ENCODE measurements around the gene ZGLP1.
"Not testable (repeated sequence)": the region's sequence is repeated elsewhere in the genome, so short reads cannot be mapped to it uniquely, and the experiment has no call there.

ZGLP1 gene

DNA sequence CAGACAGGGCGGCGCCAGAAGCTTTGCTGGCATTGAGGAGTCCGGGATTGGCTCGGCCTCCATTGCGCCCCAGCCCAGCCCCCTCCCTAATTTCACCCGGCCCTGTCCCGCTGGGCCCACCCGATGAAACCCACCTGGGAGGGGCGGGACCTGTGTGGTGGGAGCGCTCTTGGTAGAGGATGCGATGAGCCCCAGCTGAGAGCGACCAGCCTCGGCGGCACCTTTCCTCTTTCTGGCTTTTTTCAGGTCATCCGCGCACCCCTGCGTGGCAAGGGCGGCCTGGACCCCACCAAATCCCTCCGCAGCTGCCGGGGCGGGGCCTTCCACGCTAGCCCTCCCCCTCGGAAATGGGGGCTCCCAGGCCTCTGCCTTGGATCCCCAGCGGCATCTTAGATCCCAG lies at the start of gene ZGLP1:
ZGLP1 (minus strand) TSS at position 393 of the 400 bp plus-strand sequence.
- no peak within 1 kb of the TSS for H3K4me3 ChIP-seq
- no peak within 1 kb of the TSS for H3K27ac ChIP-seq

GRCh38 chr19:10356431-10356830 lies 46.8 kb upstream of the ZGLP1 start:
- H3K27ac ChIP-seq, result no peak overlapping the region
- H3K4me3 ChIP-seq, result no peak overlapping the region

DNA sequence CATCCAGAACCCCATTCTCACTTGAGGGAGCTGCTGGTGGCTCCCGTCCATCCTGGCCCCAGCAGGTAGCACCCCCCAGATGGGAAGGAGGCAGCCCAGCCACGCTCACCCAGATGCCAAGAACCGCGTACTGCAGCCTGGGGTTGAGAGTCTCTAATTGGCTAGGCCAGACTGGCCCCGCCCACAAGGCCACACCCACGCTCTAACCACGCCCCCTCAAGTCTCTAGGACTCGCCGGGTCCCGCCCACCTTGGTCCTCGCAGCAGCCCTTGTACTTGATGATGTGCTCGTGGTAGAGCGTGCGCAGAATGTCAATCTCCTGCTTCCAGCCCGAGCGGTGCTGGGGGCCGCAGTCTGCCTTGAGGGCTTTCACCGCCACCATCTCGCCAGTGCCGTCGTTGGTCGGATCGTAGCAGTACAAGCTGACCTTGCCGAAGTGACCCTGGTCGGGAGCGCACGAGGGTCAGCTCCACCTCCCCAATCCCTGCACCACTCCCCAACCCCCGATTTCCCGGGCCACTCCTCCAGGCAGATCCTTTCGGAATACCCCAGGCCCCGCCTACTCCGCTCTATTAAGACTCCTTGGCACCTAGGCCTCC lies 44.3 kb upstream of the ZGLP1 start:
- H3K4me3 ChIP-seq, result no peak overlapping the region
- no peak overlapping the region for H3K27ac ChIP-seq

DNA sequence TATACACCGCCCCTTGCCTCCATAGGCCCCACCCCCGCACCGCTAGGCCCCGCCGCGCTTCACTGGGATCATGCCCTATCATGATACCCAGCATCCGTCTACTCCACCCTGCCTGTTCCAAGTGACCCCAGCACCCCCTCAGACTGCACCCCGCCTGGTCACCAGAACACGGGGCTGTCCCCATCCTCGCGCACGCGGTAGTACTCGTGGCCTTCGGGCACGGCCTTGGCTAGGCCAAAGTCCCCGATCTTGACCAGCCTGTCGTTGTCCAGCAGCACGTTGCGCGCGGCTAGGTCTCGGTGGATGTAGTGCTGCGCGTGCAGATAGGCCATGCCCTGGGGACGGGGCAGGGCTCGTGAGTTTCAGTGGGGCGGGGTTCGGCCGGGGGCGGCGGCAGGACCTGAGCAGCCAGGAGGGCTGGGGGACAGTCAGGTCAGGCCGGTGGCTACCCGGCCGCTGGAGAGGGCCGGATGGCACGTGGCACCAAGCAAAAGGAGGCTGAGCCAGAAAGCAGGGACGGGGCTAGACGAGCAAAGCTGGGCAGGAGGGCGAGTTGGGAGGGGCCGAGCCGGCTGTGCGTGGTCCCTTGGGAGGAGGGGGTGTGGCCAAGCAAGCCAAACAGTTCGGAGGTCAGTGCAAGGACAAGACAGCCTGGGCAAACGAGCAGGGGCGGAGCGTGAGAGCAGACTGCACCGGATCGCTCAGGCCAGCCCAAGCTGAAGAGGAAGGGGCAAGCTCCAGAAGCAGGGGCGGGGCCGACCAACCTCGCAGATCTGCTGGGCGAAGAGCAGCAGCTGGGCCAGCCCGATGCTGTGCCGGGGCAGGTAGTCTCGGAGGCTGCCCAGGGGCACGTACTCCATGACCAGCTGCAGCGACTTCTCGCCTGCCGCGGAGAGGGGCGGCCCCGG lies 43.4 kb upstream of the ZGLP1 start:
- H3K27ac ChIP-seq, result no peak overlapping the region
- H3K4me3 ChIP-seq, result no peak overlapping the region

- peak overlapping the region in 6 of 21 experiments; percentile 2 to 40 (median 22) for H3K27ac ChIP-seq
Observed at GRCh38 chr19:10346509-10346908, 36.9 kb upstream of the ZGLP1 start.

GRCh38 chr19:10344780-10345179 lies 35.2 kb upstream of the ZGLP1 start:
- H3K27ac ChIP-seq, result no peak overlapping the region
- no peak overlapping the region for H3K4me3 ChIP-seq

More at GRCh38 chr19:10346509-10346908, 36.9 kb upstream of the ZGLP1 start:
- no peak overlapping the region for H3K4me3 ChIP-seq

GRCh38 chr19:10343495-10343894 lies 33.9 kb upstream of the ZGLP1 start:
- Histone ChIP-seq H3K27ac (no peak overlapping the region), H3K4me3 (no peak overlapping the region)

DNA sequence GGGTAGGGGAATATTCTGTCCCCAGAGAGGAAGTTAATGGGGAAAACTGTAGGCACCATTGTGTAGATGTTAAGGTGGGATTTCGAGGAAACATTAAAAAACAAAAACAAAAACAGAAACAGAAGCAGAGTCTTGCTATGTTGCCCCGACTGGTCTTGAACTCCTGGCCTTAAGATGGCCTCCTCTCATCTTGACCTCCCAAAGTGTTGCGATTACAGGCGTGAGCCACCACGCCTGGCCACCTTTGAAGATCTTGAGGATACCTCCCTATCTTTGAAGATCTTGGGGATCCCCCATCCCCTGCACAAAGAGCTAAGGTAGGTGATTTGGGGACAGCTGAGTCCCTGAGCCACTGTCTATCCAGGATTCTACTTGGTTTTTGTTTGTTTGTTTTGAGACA lies 30.4 kb upstream of the ZGLP1 start:
- Histone ChIP-seq H3K27ac (peak overlapping the region in 11 of 21 experiments; percentile 36 to 91 (median 71)), H3K4me3 (no peak overlapping the region)

GRCh38 chr19:10339380-10339960 lies 29.9 kb upstream of the ZGLP1 start, which contains the start of gene ICAM3:
TSS of gene ICAM3 (minus strand) at chr19:10339624. CDS start at chr19:10339614, 10 bp downstream.
- peak within 1 kb of the TSS in 15 of 21 experiments; percentile 11 to 91 (median 64) for H3K27ac ChIP-seq
- peak within 1 kb of the TSS; percentile 11 to 31 (median 25) for H3K4me3 ChIP-seq

DNA sequence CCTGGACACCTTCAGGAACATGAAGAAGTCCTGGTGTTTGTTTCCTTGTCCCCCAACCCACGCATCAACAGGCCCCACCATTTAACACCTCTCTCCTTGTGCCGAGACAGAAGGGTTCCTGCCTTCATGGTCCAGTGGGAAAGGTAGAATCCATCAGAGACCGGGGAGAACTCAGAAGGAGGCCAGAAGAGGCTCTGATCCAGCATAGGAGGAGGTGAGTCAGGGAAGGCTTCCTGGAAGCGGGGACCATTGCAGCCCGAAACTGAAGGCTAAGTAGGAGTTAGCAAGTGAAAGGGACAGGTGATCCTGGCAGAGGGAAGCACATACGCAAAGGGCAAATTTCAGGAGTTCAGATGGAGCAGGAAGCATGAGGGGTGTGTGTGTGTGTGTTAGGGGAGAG lies 29.3 kb upstream of the ZGLP1 start:
- peak overlapping the region in 15 of 21 experiments; percentile 11 to 91 (median 64) for H3K27ac ChIP-seq
- peak overlapping the region; percentile 11 to 31 (median 25) for H3K4me3 ChIP-seq

DNA sequence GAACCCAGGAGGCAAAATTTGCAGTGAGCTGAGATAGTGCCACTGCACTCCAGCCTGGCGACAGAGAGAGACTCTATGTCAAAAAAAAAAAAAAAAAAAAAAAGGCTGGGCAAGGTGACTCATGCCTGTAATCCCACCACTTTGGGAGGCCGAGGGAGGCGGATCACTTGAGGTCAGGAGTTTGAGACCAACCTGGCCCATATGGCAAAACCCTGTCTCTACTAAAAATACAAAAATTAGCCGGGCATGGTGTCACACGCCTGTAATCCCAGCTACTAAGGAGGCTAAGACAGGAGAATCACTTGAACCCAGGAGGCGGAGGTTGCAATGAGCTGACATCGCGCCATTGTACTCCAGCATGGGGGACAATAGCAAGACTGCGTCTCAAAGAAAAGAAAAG lies 27.1 kb upstream of the ZGLP1 start:
- H3K27ac ChIP-seq, result not testable (repeated sequence)

GRCh38 chr19:10335352-10335985 lies 25.9 kb upstream of the ZGLP1 start:
- H3K4me3 ChIP-seq, result peak overlapping the region in 2 of 7 experiments; percentile 79 to 86
- H3K27ac ChIP-seq, result peak overlapping the region in 4 of 21 experiments; percentile 11 to 80 (median 20)

More for the DNA sequence above, 27.1 kb upstream of the ZGLP1 start:
- H3K4me3 ChIP-seq, result not testable (repeated sequence)

- H3K4me3 ChIP-seq, result peak overlapping the region; percentile 53 to 86 (median 79)
- H3K27ac ChIP-seq, result peak overlapping the region in 16 of 21 experiments; percentile 6 to 89 (median 46)
Observed at GRCh38 chr19:10334588-10335351, 25.2 kb upstream of the ZGLP1 start.

GRCh38 chr19:10333758-10334587 lies 24.4 kb upstream of the ZGLP1 start:
- peak overlapping the region; percentile 53 to 86 (median 79) for H3K4me3 ChIP-seq

DNA sequence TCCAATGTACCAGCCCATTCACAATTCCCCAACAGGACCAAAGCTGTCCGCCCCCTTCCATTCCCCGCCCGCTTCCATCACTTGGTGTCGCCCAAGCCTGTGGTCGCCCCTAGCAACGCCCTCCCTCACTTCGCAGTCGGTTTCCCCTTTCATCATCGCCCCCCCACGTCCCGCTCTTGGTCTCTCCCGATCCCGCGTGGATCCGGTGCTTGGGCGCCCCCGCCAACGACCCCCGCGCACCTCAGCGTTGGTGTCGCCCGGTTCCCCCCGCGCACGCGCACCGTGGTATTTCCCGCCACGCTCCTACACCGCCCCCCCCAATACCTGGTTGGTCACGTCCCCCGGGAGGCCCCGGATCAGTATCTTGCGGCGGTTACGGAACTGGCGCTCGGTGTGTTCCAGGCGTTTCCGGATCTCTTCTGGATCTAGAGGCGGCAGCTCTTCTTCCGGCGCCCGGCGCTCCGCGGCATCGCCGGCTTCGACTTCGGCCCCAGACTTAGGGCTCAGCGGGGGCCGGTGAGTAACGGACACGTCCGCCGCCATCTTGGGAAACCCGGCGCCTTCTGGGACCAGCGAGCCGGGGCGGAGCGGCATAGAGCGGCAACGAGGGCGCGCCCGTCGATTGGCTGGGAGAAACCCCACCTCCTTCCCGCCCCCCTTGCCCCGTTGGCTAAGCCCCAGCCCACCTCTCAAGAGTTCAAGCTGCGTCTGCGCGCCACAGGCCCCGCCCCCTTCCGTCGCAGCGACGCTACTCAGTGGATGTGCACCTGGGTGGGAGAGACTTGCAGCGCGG lies 23.5 kb upstream of the ZGLP1 start, which contains the start of gene RAVER1:
RAVER1 (minus strand) TSS at position 565 of the 793 bp plus-strand sequence; CDS start at position 543, 22 bp downstream.
- peak within 1 kb of the TSS; percentile 50 to 93 (median 82) for H3K27ac ChIP-seq
- peak within 1 kb of the TSS; percentile 53 to 86 (median 79) for H3K4me3 ChIP-seq

More at GRCh38 chr19:10333758-10334587, 24.4 kb upstream of the ZGLP1 start:
- peak overlapping the region in 19 of 21 experiments; percentile 22 to 93 (median 55) for H3K27ac ChIP-seq

DNA sequence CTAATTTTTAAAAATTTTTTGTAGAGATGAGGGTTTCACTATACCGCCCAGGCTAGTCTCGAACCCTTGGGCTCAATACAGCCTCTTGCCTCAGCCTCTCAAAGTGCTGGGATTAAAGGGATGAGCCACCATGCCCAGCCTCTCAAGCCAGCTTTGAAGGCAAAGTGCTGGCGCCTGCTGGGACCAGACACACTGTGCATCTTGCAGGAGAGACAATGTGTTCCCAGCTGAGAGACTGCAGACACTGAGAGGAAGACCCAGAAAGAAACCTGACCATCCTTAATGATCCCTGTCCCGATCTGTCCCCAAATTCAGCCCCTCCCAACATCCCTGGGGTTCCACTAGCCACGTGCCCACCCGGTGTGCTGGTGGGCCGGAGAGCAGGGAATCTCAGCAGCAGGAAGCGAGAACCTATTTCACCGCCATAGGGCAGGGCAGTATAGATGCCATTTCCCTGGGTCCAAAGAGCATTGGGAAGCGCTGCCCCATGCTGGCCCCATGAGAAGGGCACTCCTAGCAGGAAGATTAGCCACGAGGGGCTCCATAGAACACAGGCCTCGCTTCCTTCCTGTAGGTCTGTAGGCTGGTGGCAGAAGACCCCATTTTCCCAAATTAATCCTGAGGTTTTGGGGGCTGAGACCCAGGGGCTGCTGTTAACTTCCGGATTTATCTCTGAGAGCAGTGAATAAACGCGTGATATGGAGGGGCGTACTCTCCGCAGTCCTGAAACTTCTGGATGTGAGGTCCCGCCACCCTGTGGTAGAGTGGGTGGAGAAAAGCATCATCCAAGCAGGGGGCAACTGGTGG lies 22.7 kb upstream of the ZGLP1 start:
- Histone ChIP-seq H3K4me3 (peak overlapping the region; percentile 53 to 86 (median 79)), H3K27ac (peak overlapping the region in 20 of 21 experiments; percentile 63 to 93 (median 82))

Data from skin epidermis (tissue), 12 donors.